Activated CD4-positive, CD25-positive, alpha-beta regulatory T cell treated with anti-CD3 and anti-CD28 coated beads, Interleukin-2, amount 50 U/mL, for 72 hours (primary cell): ENCODE data around the gene PFAS.
"Not testable (repeated sequence)": the region's sequence is repeated elsewhere in the genome, so short reads cannot be mapped to it uniquely, and the experiment has no call there.

Experiments used
- DNase-seq: peaks from one replicate; pipeline ENCODE4 v3.0.0; 2021

The PFAS gene

GRCh38 chr17:8225813-8226535, 23.1 kb upstream of the PFAS start:
- peak; percentile 69 for DNase-seq

- peak; percentile 51 for DNase-seq
Measured at GRCh38 chr17:8226536-8227237, 22.4 kb upstream of the PFAS start.

- DNase-seq, result no peak
Measured at GRCh38 chr17:8227238-8227581, 21.9 kb upstream of the PFAS start.

- no peak for DNase-seq
Measured at GRCh38 chr17:8231701-8232100, 17.4 kb upstream of the PFAS start.

- DNase-seq, result no peak
Measured at GRCh38 chr17:8234361-8235270, 14.5 kb upstream of the PFAS start.

GRCh38 chr17:8235676-8236075, 13.4 kb upstream of the PFAS start:
- DNase-seq, result no peak

GRCh38 chr17:8237175-8237574, 11.9 kb upstream of the PFAS start:
- no peak for DNase-seq

GRCh38 chr17:8237886-8238285, 11.2 kb upstream of the PFAS start:
- DNase-seq, result no peak

GRCh38 chr17:8243827-8244226, 5.3 kb upstream of the PFAS start:
- no peak for DNase-seq

- DNase-seq, result no peak
Measured at GRCh38 chr17:8244768-8245167, 4.3 kb upstream of the PFAS start.

- DNase-seq, result no peak
Measured at GRCh38 chr17:8249621-8250500, 772 bp downstream of the PFAS start.

- DNase-seq, result not testable (repeated sequence)
Measured at GRCh38 chr17:8251411-8251810, 2.3 kb downstream of the PFAS start.

- DNase-seq, result no peak
Measured at GRCh38 chr17:8253801-8254200, 4.7 kb downstream of the PFAS start.

GRCh38 chr17:8254881-8255280, 5.8 kb downstream of the PFAS start:
- DNase-seq, result no peak

- DNase-seq, result no peak
Measured at GRCh38 chr17:8255499-8255898, 6.4 kb downstream of the PFAS start.

- DNase-seq, result no peak
Measured at GRCh38 chr17:8256291-8256690, 7.2 kb downstream of the PFAS start.

GRCh38 chr17:8256691-8257090, 7.6 kb downstream of the PFAS start:
- DNase-seq, result no peak

GRCh38 chr17:8257801-8258200, 8.7 kb downstream of the PFAS start:
- no peak for DNase-seq

GRCh38 chr17:8264320-8264719, 15.2 kb downstream of the PFAS start:
- no peak for DNase-seq

GRCh38 chr17:8264836-8265542, 15.9 kb downstream of the PFAS start:
- no peak for DNase-seq

GRCh38 chr17:8266648-8267479, 17.8 kb downstream of the PFAS start:
- DNase-seq, result no peak
